ENCODE measurements around the gene TSR1. TPM values are rescaled to one million over a fixed set of nuclear protein-coding genes. Genes with fewer than 3 reads are reported as not detected.

TSR1 gene
- total RNA-seq, 8 experiments from 2014 or later = 27.6 to 70.9 (median 41.3) TPM

GRCh38 chr17:2363851-2364762, 27.9 kb upstream of the TSR1 start:
- WGBS, 10 experiments = 40 to 100% (median 91%) methylated on average over 1 to 13 of the region's 26 CpGs
- Histone ChIP-seq H3K4me1 (replicated peaks in 1 of 2) (peaks cover 10 to 17% of the 10 kb centered on the region in 2 donors), H3K4me3 (no peak overlapping the region), H3K27ac (no peak overlapping the region)
- ATAC-seq (replicated peaks in 6 of 8) = no peak
- in situ Hi-C loops (cut with MboI; ENCODE audit: low pct_unique_long_range_greater_than_20kb in 2 of 9, low sequenced_read_pairs in 9 of 9, unreplicated experiment in 9 of 9) = no loop called here

- 92 to 100% (median 96%) methylated on average over 4 to 12 of the region's 21 CpGs; no CpG with 5 or more reads in 6 of the 10 experiments for WGBS, 10 experiments
- H3K27ac ChIP-seq = no peak overlapping the region
- no peak for ATAC-seq (replicated peaks in 6 of 8)
- peaks cover 15 to 18% of the 10 kb centered on the region in 2 donors for H3K4me1 ChIP-seq (replicated peaks in 1 of 2)
- no peak overlapping the region for H3K4me3 ChIP-seq
- in situ Hi-C loops (cut with MboI; ENCODE audit: low pct_unique_long_range_greater_than_20kb in 2 of 9, low sequenced_read_pairs in 9 of 9, unreplicated experiment in 9 of 9) = no loop called here
Measured at GRCh38 chr17:2363318-2363717, 27.1 kb upstream of the TSR1 start.

GRCh38 chr17:2362881-2363280, 26.6 kb upstream of the TSR1 start:
- Histone ChIP-seq H3K4me3 (no peak overlapping the region), H3K27ac (no peak overlapping the region), H3K4me1 (replicated peaks in 1 of 2) (peaks cover 15 to 18% of the 10 kb centered on the region in 2 donors)
- in situ Hi-C loops (cut with MboI; ENCODE audit: low pct_unique_long_range_greater_than_20kb in 2 of 9, low sequenced_read_pairs in 9 of 9, unreplicated experiment in 9 of 9) = no loop called here
- no peak for ATAC-seq (replicated peaks in 6 of 8)
- 90% methylated on average over 2 to 4 of the region's 14 CpGs; no CpG with 5 or more reads in 8 of the 10 experiments for WGBS, 10 experiments

DNA sequence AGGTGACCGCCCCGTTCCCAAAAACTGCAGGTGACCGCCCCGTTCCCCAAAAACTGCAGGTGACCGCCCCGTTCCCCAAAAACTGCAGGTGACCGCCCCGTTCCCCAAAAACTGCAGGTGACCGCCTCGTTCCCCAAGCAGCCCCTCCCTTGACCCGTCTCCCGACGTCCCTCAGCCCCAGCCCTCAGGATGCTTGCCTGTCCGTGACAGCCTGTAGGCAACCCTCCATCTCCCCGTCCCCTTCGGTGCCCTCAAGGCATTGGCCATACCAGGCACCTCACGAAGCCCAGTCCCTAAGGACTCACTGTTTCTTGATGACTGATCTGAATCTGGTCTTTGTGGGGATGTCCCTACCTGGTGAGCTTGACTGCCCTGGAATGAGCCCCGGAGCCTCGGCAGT, 26.2 kb upstream of the TSR1 start:
- Histone ChIP-seq H3K4me3 (no peak overlapping the region), H3K4me1 (replicated peaks in 1 of 2) (peaks cover 15 to 18% of the 10 kb centered on the region in 2 donors), H3K27ac (no peak overlapping the region)
- no peak for ATAC-seq (replicated peaks in 6 of 8)
- in situ Hi-C loops (cut with MboI; ENCODE audit: low pct_unique_long_range_greater_than_20kb in 2 of 9, low sequenced_read_pairs in 9 of 9, unreplicated experiment in 9 of 9) = no loop called here
- WGBS, 10 experiments = 100% methylated on average over 1 to 3 of the region's 19 CpGs; no CpG with 5 or more reads in 8 of the 10 experiments

DNA sequence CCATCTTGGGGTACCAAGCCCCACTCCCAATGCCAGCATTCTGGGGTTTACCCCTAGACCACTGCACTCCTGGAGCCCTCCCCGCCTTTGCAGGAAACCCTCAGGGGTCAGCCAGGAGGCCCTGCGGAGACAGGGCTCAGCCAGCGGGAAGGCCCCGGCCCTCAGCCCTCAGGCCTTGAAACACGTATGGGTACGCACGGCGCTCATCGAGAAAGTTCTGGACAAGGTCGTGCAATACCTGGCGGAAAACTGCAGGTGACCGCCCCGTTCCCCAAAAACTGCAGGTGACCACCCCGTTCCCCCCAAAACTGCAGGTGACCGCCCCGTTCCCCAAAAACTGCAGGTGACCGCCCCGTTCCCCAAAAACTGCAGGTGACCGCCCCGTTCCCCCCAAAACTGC, 25.8 kb upstream of the TSR1 start:
- no peak for ATAC-seq (replicated peaks in 6 of 8)
- Histone ChIP-seq H3K4me1 (replicated peaks in 1 of 2) (peaks cover 15 to 18% of the 10 kb centered on the region in 2 donors), H3K27ac (no peak overlapping the region), H3K4me3 (no peak overlapping the region)
- WGBS, 10 experiments = 100% methylated on average over 1 of the region's 20 CpGs; no CpG with 5 or more reads in 9 of the 10 experiments
- in situ Hi-C loops (cut with MboI; ENCODE audit: low pct_unique_long_range_greater_than_20kb in 2 of 9, low sequenced_read_pairs in 9 of 9, unreplicated experiment in 9 of 9) = no loop called here

DNA sequence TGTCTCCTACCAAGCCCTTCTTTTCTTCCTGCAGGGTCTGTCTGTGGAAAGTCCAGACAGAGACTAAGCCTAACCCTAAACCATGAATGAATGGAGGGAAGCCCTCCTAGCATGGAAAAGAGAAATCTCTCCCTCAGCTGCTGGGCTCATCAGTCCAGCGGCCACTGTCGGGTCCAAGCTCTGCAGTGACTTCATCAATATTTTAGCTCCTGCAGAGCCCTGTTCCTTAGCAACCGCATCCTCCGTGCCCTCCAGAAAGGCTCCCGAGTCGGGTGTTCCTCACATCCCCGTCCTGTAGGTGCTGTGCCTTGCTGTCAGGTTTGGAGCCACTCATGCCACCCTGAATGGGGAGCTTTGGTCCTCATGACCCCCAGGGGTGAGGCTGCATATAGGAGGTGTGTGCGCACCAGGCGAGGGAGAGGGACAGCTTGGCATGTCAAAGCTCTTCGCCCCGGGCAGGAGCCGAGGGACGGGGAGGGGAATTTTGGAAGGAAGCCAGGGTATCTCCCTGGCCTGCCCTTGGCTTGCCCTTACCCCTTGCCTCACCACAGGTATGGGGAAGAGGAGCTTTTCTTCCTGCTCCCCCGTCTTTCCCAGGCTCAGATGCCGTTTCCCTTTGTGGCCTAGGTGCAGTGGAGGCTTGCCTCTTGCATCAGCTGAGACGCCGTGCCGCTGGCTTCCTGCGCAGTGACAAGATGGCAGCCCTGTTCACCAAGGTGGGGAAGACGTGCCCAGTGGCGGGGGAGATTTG, 24.9 kb upstream of the TSR1 start:
- Histone ChIP-seq H3K27ac (no peak overlapping the region), H3K4me3 (no peak overlapping the region), H3K4me1 (replicated peaks in 1 of 2) (peaks cover 15% of the 10 kb centered on the region in 2 donors)
- in situ Hi-C loops (cut with MboI; ENCODE audit: low pct_unique_long_range_greater_than_20kb in 2 of 9, low sequenced_read_pairs in 9 of 9, unreplicated experiment in 9 of 9) = no loop called here
- WGBS, 10 experiments = 69 to 100% (median 88%) methylated on average over 1 to 8 of the region's 21 CpGs; no CpG with 5 or more reads in 4 of the 10 experiments
- ATAC-seq (replicated peaks in 6 of 8) = no peak

DNA sequence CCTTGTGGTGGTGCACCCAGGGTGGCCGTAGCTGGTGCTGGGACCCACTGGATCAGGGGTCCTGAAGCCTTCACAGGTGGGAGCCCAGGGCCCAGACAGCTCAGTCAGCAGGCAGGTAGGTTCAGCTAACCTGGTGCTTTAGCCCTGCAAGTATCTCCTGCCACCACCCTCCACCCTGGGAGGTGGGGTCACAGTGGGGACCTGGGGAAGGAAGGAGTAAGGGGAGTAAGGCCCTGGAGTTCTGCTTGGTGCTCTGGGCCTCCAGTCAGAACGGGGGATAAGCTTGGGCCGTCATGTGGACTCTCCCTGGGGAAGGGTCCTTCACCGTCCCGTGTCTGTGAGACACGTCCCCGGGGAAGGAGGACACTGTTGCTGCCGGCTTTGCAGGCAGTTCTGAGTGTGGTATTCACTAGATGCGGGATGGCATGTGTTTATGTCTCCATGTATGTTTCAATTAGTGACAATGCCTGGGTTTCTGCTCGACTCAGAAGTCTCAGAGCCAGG, 21.7 kb upstream of the TSR1 start:
- WGBS, 10 experiments = 60 to 100% (median 78%) methylated on average over 1 to 7 of the region's 10 CpGs; no CpG with 5 or more reads in 4 of the 10 experiments
- Histone ChIP-seq H3K27ac (no peak overlapping the region), H3K4me3 (no peak overlapping the region), H3K4me1 (replicated peaks in 1 of 2) (peaks cover 15% of the 10 kb centered on the region in 2 donors)
- no peak for ATAC-seq (replicated peaks in 6 of 8)
- in situ Hi-C loops (cut with MboI; ENCODE audit: low pct_unique_long_range_greater_than_20kb in 2 of 9, low sequenced_read_pairs in 9 of 9, unreplicated experiment in 9 of 9) = no loop called here

DNA sequence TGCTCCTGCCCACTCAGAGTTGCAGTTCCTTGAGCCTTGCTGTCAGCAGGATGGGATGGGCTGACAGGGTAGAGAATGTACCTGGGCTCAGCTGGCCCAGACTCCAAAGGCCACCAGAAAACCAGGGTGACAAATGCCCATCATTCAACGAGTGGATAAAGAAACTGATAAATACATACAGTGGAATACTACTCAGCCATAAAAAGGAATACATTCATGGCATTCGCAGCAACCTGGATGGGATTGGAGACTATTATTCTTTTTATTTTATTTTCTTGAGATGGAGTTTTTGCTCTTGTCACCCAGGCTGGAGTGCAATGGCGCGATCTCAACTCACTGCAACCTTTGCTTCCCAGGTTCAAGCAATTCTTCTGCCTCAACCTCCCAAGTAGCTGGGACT, 21.0 kb upstream of the TSR1 start:
- no peak overlapping the region for H3K27ac ChIP-seq
- ATAC-seq (replicated peaks in 6 of 8) = no peak
- H3K4me3 ChIP-seq = no peak overlapping the region
- 90 to 100% (median 100%) methylated on average over 1 to 4 of the region's 4 CpGs; no CpG with 5 or more reads in 3 of the 10 experiments for WGBS, 10 experiments
- in situ Hi-C loops (cut with MboI; ENCODE audit: low pct_unique_long_range_greater_than_20kb in 2 of 9, low sequenced_read_pairs in 9 of 9, unreplicated experiment in 9 of 9) = no loop called here
- H3K4me1 ChIP-seq (replicated peaks in 1 of 2) = peaks cover 15% of the 10 kb centered on the region in 2 donors

DNA sequence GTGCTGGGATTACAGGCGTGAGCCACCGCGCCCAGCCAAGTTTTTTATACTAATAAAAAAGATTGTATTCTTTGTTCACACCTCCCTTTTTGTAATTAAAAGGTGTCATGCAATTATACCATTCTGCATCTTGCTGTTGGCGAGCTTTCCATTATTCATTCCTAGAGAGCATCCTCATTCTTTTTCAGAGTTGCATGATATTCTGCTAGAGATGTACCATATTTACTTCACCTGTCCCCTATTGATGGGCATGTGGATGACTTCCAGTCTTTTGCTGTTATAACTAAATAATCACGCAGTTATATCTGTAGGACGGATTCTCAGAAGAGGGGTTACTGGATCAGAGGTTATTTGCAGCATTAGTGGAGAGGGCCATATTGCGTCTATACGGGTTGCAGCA, 18.1 kb upstream of the TSR1 start:
- no peak for ATAC-seq (replicated peaks in 6 of 8)
- 73 to 100% (median 97%) methylated on average over 1 to 5 of the region's 8 CpGs for WGBS, 10 experiments
- Histone ChIP-seq H3K4me1 (replicated peaks in 1 of 2) (peaks cover 7 to 8% of the 10 kb centered on the region in 2 donors), H3K4me3 (no peak overlapping the region), H3K27ac (no peak overlapping the region)
- in situ Hi-C loops (cut with MboI; ENCODE audit: low pct_unique_long_range_greater_than_20kb in 2 of 9, low sequenced_read_pairs in 9 of 9, unreplicated experiment in 9 of 9) = no loop called here

DNA sequence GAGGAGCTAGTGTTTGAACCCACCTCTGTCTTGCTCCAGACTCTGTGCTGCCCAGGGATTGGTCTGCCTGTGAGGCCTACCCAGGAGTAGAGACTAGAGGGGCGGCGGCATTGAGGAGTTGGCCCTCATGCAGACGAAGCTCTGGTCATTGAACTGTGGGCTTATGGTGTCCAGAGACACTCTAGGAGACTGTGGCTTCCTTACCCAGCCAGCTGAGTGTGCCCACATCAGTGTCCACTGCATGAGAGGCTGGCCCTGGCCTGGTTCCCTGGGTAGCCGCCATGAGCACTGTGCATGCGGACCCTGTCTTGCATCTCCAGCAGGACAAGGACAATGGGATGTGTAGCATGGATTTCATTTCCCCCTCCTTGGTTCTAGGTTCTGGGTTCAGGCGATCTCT, 15.0 kb upstream of the TSR1 start:
- Histone ChIP-seq H3K4me1 (replicated peaks in 1 of 2) (peaks cover 11 to 13% of the 10 kb centered on the region in 2 donors), H3K27ac (no peak overlapping the region), H3K4me3 (no peak overlapping the region)
- WGBS, 10 experiments = 95 to 100% (median 100%) methylated on average over 2 to 4 of the region's 6 CpGs; no CpG with 5 or more reads in 6 of the 10 experiments
- ATAC-seq (replicated peaks in 6 of 8) = no peak
- in situ Hi-C loops (cut with MboI; ENCODE audit: low pct_unique_long_range_greater_than_20kb in 2 of 9, low sequenced_read_pairs in 9 of 9, unreplicated experiment in 9 of 9) = no loop called here

DNA sequence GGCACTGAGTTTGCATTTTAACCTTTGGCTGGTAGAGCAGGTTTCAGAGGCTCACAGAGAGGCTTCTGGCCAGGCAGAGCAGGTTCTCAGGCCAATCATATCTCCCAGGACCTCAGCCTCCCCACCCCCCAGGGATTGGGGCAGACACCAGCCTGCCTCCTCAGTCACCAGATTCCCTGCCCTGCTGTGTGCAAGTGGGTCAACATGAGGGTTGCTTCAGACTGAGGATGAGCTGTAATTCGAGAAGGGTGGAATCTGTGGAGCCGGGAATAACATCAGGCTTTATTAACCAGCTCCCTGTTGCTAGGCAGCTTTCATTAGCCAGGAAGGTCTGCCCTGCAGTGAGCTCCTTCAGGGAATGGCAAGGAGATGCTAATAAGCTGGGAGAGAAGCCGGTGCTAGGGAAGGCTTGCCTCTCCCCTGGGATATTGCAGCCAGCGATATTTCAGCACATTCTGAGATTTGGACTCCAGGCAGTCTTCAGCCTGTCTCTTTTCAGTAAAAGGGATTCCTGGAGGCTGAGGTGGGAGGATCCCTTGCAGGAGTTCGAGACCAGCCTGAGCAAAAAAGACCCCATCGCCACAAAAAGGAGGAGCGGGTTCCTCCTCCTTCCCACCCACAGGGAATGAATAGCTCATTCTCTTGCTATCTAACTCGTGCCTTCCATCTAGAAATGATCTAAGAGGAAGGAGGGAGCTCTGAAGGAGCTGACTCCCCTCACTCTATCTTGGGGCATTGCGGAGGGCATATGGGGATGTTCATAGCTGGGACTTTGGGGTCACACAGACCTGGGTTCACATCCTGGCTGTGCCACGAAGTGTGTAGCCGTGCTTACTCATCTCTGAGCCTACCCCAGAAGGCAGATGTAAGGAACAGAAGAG, 11.8 kb upstream of the TSR1 start:
- ATAC-seq (replicated peaks in 6 of 8) = peak; percentile 92 to 98 (median 94)
- Histone ChIP-seq H3K27ac (peak overlapping the region; percentile 73 to 78), H3K4me1 (replicated peaks in 1 of 2) (peaks cover 11 to 13% of the 10 kb centered on the region in 2 donors), H3K4me3 (peak overlapping the region in 2 of 5 donors; percentile 7 to 14)
- WGBS, 10 experiments = 0 to 80% (median 10%) methylated on average over 1 to 7 of the region's 11 CpGs; no CpG with 5 or more reads in 3 of the 10 experiments
- in situ Hi-C loops (cut with MboI; ENCODE audit: low pct_unique_long_range_greater_than_20kb in 2 of 9, low sequenced_read_pairs in 9 of 9, unreplicated experiment in 9 of 9) = no loop called here

- in situ Hi-C loops (cut with MboI; ENCODE audit: low pct_unique_long_range_greater_than_20kb in 2 of 9, low sequenced_read_pairs in 9 of 9, unreplicated experiment in 9 of 9) = no loop called here
- Histone ChIP-seq H3K4me1 (replicated peaks in 1 of 2) (peaks cover 11 to 13% of the 10 kb centered on the region in 2 donors), H3K4me3 (no peak overlapping the region), H3K27ac (no peak overlapping the region)
- no peak for ATAC-seq (replicated peaks in 6 of 8)
- 40 to 100% (median 82%) methylated on average over 1 to 4 of the region's 8 CpGs; no CpG with 5 or more reads in 5 of the 10 experiments for WGBS, 10 experiments
Measured at GRCh38 chr17:2346475-2346874, 10.2 kb upstream of the TSR1 start.

Data from motor neuron (in vitro differentiated cells).